UCSD-AML1 (cell line): ENCODE measurements around the gene UHMK1.
"Not testable (repeated sequence)": the region's sequence is repeated elsewhere in the genome, so short reads cannot be mapped to it uniquely, and the experiment has no call there.

Source experiments
- DNase-seq: peaks from one replicate; lab custom pipeline; 2025; ENCODE audit not compliant: unreplicated experiment; lab: John Stamatoyannopoulos, UW

The UHMK1 gene

DNA sequence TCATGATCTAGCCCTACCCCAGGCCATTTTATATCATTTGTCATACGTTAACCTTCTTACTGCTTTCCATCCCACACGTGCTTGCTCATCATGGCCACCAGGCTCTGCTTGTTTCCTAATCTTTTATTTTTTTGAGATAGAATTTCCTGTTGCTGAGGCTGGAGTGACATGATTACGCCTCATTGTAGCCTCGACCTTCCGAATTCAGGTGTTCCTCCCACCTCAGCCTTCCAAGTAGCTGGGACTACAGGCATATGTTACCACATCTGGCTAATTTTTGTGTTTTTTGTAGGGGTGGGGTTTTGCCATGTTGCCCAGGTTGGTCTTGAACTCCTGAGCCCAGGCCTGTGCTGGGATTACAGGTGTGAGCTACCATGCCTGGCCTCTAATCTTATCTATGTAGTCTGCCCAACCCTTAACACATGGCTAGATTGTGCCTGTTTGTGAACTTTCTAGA, 67.2 kb downstream of the UHMK1 start:
- DNase-seq = no peak

DNA sequence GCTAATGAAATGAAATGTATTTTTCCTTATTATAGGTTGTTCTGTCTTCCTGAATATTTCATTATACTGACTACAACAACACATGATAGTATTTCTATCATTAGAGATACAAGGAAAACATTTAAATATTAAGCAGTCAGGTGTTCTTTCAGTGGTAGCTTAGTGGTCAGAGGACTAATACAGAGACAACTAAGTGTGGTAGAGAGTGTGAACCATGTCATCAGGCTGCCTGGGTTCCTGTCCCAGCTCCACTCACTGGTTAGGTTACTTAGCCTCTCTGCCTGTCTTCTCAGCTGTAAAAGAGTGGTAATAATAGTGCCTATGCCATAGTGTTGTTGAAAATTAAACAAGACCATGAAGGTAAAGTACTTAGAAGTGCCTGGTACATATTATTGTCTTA, 67.8 kb downstream of the UHMK1 start:
- DNase-seq = no peak

DNA sequence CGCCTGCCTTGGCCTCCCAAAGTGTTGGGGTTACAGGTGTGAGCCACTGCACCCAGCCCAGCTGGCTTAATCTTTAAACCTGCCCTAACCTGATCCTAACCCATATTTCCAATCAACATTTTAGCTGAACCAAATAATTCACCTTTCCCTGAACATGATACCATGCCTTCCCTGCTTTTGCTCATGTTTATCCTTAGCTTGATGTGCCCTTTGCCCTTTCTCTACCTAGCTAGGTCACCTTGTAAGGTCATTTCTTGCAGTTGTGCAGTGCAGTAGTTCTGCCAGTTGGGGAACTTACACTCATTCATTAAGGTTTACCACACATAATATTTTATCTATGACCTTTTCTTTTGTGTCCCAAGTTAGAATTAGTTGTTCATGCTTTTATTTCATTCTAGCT, 69.3 kb downstream of the UHMK1 start:
- DNase-seq = no peak

DNA sequence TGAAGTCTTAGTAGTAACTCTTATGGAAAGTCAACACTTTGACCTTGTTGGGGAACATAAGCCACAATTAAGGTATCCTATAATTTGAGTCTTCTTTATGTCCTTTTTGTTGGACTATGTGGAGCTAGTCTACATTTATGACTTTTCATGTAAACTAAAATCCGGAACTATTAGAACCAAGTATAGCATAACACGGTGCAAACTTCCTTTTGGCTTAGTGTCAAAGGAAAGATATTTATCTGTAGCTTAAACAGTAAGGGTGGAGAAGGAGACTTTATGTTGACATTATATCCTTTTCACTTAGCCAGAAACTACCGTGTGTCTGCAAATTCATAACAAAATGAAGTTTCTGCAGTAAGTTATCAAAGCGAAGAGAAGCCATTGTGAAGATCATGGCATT, 71.2 kb downstream of the UHMK1 start:
- DNase-seq = no peak

DNA sequence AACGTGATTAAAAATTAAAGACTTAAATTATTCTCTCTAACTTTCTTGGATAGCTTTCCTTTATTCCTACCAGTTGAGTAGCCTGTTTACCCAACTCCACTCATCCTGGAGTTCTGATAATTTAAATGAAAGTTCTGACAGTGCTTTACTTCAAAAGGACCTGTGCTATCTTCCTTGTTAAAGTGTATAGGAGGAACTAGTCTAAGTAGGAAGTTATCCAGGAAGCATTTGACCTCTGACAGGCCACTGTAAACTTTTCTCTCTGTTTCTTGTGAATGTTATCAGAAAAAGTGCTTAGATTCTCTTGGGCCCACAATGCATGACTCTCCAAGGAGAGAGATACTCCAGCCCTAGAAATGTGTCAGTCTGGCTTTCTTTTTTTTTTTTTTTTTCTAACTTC, 73.1 kb downstream of the UHMK1 start:
- no peak for DNase-seq

DNA sequence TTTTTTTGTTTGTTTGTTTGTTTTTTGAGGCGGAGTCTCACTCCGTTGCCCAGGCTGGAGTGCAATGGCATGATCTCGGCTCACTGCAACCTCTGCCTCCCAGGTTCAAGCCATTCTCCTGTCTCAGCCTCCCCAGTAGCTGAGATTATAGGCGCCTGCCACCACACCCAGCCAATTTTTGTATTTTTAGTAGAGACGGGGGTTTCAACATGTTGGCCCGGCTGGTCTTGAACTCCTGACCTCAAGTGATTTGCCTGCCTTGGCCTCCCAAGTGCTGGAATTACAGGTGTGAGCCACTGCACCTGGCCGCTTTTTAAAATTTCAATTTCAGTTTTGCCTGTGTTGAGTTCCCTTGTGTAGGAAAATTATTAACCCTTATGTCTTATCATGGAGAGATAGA, 73.5 kb downstream of the UHMK1 start:
- DNase-seq = not testable (repeated sequence)

DNA sequence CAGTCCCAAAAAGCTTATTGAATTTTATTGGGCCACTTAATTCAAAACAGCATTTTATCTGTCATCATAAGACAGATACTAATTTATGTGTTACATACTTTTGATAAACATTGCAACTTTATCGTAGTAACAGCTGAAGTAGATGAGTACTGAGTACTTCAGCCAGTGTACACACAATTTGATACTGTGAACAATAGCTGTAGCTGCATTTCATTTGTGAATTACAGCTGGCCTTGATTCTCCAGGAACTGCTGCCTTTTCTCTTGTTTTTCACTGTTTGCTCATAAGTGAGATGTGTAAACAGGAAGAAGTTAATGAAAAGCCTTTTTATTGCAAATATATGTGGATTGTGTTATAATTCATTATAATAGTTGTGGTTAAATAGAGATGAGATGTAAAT, 74.1 kb downstream of the UHMK1 start:
- DNase-seq = no peak

DNA sequence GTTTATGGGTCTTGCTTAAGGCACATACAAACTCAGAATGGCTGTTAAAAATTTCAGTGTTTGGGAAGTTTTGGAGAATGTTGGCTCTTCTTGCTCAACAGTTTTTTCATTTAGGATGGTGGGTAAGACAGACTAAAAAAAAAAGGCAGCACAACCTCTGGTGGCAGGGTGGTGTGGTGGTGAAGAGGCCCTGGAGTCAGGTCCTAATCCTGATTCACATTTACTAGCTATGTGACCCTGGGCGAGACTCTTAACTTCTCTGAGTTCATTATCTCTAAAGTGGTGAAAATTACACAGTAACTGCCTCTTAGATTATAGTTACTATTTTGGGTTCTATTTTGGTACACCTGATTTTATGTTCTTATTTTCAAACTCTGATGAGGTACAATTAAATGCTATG, 75.5 kb downstream of the UHMK1 start:
- DNase-seq = no peak

DNA sequence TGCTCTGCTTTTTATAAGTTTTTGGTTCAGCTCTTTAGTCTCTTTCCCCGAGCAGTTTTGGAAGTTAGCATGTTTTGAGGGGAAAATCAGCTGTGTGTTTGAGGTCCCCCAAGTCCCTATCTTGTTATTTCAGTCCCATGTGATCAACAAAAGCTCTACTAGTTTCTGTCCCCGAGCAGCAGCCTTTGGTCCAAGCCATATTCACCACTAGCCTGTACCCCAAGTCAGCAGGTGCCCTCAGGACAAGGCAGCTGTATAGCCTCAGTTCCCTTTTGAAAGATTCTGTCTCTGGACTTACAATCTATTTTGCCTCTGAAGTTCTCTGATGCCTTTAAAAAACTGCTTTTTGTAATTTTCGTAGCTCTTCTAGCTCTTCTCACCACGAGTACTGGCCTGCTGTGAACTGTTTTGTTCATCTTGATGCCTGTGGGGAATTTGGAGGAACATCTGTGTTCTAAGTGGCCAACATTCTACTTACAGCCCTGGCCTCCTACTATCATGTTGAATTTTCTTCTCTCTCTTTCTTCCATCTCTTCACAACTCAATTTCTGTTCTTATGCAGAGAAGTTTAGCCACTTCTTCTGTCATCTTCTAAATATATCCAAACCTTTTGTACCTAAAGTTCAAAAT, 80.6 kb downstream of the UHMK1 start:
- DNase-seq = no peak

DNA sequence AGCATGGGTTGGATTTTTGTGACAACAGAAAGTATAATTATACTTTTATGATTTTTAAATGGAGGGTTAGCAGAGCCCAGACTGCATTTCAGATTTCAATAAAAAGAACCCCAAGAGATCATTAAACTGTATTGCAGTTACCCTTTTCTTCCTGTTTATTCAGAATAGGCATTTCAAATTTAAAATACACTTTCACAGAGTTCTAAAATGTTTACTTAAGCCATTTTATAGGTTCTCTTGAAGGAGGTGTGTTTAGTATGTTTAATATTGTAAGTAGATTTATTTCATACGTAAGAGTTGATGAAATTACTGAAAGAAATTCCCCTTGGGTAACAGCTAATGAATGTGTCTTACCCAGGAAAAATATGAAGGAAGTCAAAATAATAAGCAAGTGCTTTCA, 81.3 kb downstream of the UHMK1 start:
- no peak for DNase-seq
